ENCODE measurements around the gene PCDHB9. TPM values are rescaled to one million over a fixed set of nuclear protein-coding genes. Genes with fewer than 3 reads are reported as not detected.
A peak's percentile ranks its signal among the peaks of the same experiment; 100 is the strongest.

PCDHB9 gene
- total and polyA plus RNA-seq, 2 of the 4 experiments (the other 2 are of a cell fraction): 0.10 to 0.18 TPM

- dilution Hi-C loops (cut with HindIII; ENCODE audit: low sequenced_read_pairs, unreplicated experiment): no loop called here
- H3K56ac ChIP-seq (ENCODE audit: extremely low read depth, insufficient read depth, low read length): no peak overlapping the region
- no peak overlapping the region for H3K14ac ChIP-seq (replicated peaks; ENCODE audit: low read depth, low read length)
- no CpG with 5 or more reads among the region's 1 CpG for WGBS, 2 experiments (ENCODE audit: extremely low coverage in 2 of 2, insufficient read length in 1 of 2)
- H3K4ac ChIP-seq (ENCODE audit: low read depth, low read length): no peak overlapping the region
- no peak overlapping the region for H3K9ac ChIP-seq (ENCODE audit: low read depth, low read length)
- no peak overlapping the region for H3K18ac ChIP-seq (ENCODE audit: low read depth, low read length)
- H3K4me2 ChIP-seq (ENCODE audit: low read depth, low read length): no peak overlapping the region
- ChIA-PET POLR2A (ENCODE audit: unreplicated experiment) (no interaction called here), CTCF (no interaction called here)
- H4K20me1 ChIP-seq (ENCODE audit: insufficient read depth, low read length): no peaks in the 10 kb centered on the region
- H2BK120ac ChIP-seq (ENCODE audit: low read depth, low read length): no peak overlapping the region
- no peak overlapping the region for H2AFZ ChIP-seq (replicated peaks; ENCODE audit: low read length, poor library complexity)
- no peak overlapping the region for H2AK5ac ChIP-seq (ENCODE audit: low read depth, low read length)
- H3K9me1 ChIP-seq (ENCODE audit: insufficient read depth, low read length): no peaks in the 10 kb centered on the region
- no peak overlapping the region for H2BK15ac ChIP-seq (ENCODE audit: low read depth, low read length)
- no peak overlapping the region for H3K23ac ChIP-seq (ENCODE audit: low read depth, low read length)
- TF ChIP-seq RAD21 (IDR thresholded peaks at IDR 0.05; ENCODE audit: low read length): no peak
- peak; percentile 29; the same call in 1 of the 2 replicates for TF ChIP-seq MAFK (IDR thresholded peaks at IDR 0.05; ENCODE audit: low read depth, low read length)
- H3K9me3 ChIP-seq (ENCODE audit: control insufficient read depth, insufficient read depth, low read length): peaks cover 23% of the 10 kb centered on the region; the same call in 1 of the 2 replicates
- H3K79me1 ChIP-seq (ENCODE audit: low read depth in 1 of 2, low read length in 2 of 2): no peaks in the 10 kb centered on the region
- no peaks in the 10 kb centered on the region for H3K27me3 ChIP-seq (ENCODE audit: control insufficient read depth, insufficient read depth, low read length)
- intact Hi-C loops (cut with micrococcal nuclease): no loop called here
- no peak overlapping the region for H3K27ac ChIP-seq (ENCODE audit: insufficient read depth, low read length)
- H3K36me3 ChIP-seq (ENCODE audit: control insufficient read depth, insufficient read depth, low read length): no peaks in the 10 kb centered on the region
- H2BK20ac ChIP-seq (ENCODE audit: low read depth, low read length): no peak overlapping the region
- no peak overlapping the region for H3K4me3 ChIP-seq (ENCODE audit: insufficient read depth, low read depth, low read length)
- BruUV-seq (replicated peaks): no TSS peak
- no peak overlapping the region for H4K8ac ChIP-seq (ENCODE audit: low read depth in 2 of 2, low read length in 2 of 2)
- DNase-seq: no peak
- H2BK5ac ChIP-seq (ENCODE audit: low read depth, low read length, poor library complexity, severe bottlenecking): no peak overlapping the region
- in situ Hi-C loops (cut with MboI; ENCODE audit: low sequenced_read_pairs): no loop called here
- H2AK9ac ChIP-seq (replicated peaks; ENCODE audit: low read depth, low read length, poor library complexity): no peak overlapping the region
- H4K5ac ChIP-seq (ENCODE audit: low read depth, low read length): no peak overlapping the region
- no peak for ATAC-seq (ENCODE audit: low read depth)
- no peaks in the 10 kb centered on the region for H3K4me1 ChIP-seq (ENCODE audit: control insufficient read depth, insufficient read depth, low read length)
- no peak overlapping the region for H4K91ac ChIP-seq (ENCODE audit: insufficient read depth, low read depth, low read length)
These were observed 6.6 kb upstream of the PCDHB9 start for GRCh38 chr5:141180313-141180712.
